LNCaP clone FGC (cell line): Measurements from ENCODE around the gene TMEM130.
"Not testable (repeated sequence)": the region's sequence is repeated elsewhere in the genome, so short reads cannot be mapped to it uniquely, and the experiment has no call there.

Experiments
- DNase-seq: peaks from one replicate; pipeline ENCODE4 v3.0.0-alpha.2; 2011; ENCODE audit warnings: low read depth
- H3K4me3 ChIP-seq: 2 replicates; pipeline ENCODE4 v1.5.1; 2011; ENCODE audit warnings: mild to moderate bottlenecking, low read depth, low read length, control low read depth
- CTCF ChIP-seq: IDR thresholded peaks from 2 replicates; pipeline ENCODE4 v1.5.1; 2012; ENCODE audit warnings: mild to moderate bottlenecking; ENCODE audit not compliant: control insufficient read depth, insufficient read depth; ENCODE audit errors: extremely low read depth

Gene TMEM130

GRCh38 chr7:98878365-98879197 is 8.8 kb upstream of the TMEM130 start, which contains the start of gene TRRAP:
TSS of gene TRRAP (plus strand) at chr7:98878532. CDS start at chr7:98881151, 2,619 bp downstream.
- TF ChIP-seq CTCF, result peak; percentile 68
- DNase-seq, result no peak
- peak within 1 kb of the TSS; percentile 96 for H3K4me3 ChIP-seq

GRCh38 chr7:98877692-98878364 is 8.0 kb upstream of the TMEM130 start:
- peak overlapping the region; percentile 96 for H3K4me3 ChIP-seq
- no peak for TF ChIP-seq CTCF
- no peak for DNase-seq

- no peak for TF ChIP-seq CTCF
- DNase-seq, result no peak
- H3K4me3 ChIP-seq, result no peak overlapping the region
These were observed 7.3 kb upstream of the TMEM130 start for GRCh38 chr7:98877146-98877545.

GRCh38 chr7:98875501-98875900 is 5.7 kb upstream of the TMEM130 start:
- TF ChIP-seq CTCF, result no peak
- no peak overlapping the region for H3K4me3 ChIP-seq
- no peak for DNase-seq

GRCh38 chr7:98874942-98875341 is 5.1 kb upstream of the TMEM130 start:
- no peak for TF ChIP-seq CTCF
- no peak overlapping the region for H3K4me3 ChIP-seq
- no peak for DNase-seq

- H3K4me3 ChIP-seq, DNase-seq: not testable (repeated sequence)
These were observed 3.8 kb upstream of the TMEM130 start for GRCh38 chr7:98873610-98874009.

- TF ChIP-seq CTCF, result peak; percentile 40
- no peak overlapping the region for H3K4me3 ChIP-seq
- no peak for DNase-seq
These were observed 2.6 kb upstream of the TMEM130 start for GRCh38 chr7:98872328-98872924.
